ENCODE results near the gene NKAIN2.

Gene NKAIN2

DNA sequence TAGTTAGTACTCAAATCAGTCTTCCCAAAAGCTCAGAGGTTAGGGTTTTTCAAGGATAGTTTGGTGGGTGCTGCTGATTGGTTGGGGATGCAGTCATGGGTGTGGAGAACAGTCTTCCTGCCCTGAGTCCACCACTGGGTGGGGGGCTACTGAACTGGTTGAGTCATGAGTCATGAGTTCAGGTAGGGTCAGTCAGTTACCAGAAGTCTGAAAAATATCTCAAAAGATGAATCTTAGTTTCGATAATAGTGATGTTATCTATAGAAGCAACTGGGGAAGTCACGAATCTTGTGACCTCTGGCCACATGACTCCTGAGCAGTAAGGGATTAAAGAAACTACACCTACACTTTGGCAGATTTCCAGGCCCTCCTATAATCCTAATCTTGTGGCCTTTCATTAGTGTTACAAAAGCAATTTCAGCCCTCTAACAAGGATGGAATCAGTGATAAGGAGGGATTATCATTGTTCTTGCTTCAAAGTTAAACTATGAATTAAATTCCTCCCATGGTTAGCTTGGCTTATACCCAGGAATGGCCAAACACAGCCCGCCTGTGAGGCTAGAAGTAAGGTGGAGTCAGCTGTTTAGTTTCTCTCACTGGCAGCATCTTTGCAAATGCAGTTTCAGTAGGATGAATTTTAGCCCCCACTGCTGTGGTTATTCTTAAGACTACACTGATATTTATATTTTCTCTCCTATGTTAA lies 33.3 kb upstream of the NKAIN2 start:
- no peak overlapping the region for H3K4me3 ChIP-seq (ENCODE audit: control insufficient read depth, low read depth, low read length)
- DNase-seq (ENCODE audit: low read depth) = no peak
- TF ChIP-seq, protein P1, sequence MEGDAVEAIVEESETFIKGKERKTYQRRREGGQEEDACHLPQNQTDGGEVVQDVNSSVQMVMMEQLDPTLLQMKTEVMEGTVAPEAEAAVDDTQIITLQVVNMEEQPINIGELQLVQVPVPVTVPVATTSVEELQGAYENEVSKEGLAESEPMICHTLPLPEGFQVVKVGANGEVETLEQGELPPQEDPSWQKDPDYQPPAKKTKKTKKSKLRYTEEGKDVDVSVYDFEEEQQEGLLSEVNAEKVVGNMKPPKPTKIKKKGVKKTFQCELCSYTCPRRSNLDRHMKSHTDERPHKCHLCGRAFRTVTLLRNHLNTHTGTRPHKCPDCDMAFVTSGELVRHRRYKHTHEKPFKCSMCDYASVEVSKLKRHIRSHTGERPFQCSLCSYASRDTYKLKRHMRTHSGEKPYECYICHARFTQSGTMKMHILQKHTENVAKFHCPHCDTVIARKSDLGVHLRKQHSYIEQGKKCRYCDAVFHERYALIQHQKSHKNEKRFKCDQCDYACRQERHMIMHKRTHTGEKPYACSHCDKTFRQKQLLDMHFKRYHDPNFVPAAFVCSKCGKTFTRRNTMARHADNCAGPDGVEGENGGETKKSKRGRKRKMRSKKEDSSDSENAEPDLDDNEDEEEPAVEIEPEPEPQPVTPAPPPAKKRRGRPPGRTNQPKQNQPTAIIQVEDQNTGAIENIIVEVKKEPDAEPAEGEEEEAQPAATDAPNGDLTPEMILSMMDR (conservative IDR thresholded peaks at IDR 0.05; ENCODE audit: control insufficient read depth, insufficient read depth, low read depth, low read length) = no peak

DNA sequence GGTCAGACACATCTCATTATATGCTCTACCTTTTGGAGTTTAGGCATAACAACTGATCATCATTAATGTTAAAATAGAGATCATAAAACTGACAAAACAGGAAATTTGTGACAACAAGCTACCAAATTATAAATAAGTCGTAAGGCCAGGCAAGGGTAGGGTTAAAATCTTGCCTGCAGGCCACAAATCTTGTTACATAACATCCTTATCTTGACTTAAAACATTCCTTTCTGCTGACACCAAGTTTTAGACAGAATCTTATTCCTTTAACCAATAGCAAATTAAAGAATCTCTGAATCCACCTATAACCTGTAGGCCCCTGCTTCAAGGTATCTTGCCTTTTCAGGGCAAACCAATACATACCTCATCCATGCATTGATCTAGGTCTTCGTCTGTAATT lies 32.5 kb upstream of the NKAIN2 start:
- TF ChIP-seq, protein P1 (conservative IDR thresholded peaks at IDR 0.05; ENCODE audit: control insufficient read depth, insufficient read depth, low read depth, low read length) = no peak
- DNase-seq (ENCODE audit: low read depth) = no peak
- H3K4me3 ChIP-seq (ENCODE audit: control insufficient read depth, low read depth, low read length) = no peak overlapping the region

DNA sequence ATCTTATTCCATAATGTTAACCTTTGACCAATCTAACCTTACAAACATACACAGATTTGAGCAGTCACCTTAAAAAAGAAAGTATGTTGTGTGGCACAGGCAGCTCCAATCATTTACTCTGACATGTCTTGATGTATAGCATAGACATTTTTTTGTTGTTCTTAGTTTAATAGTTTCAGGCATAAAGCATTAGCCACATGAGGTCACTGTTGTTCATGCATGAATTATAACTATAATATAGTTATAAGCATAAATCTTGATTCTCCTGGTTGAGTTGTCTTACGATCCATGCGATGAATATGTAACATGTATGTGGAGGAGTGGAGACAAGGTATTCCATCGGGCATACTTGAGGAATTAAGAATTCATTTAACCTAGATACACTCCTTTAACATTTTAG lies 26.1 kb upstream of the NKAIN2 start:
- H3K4me3 ChIP-seq (ENCODE audit: control insufficient read depth, low read depth, low read length) = no peak overlapping the region
- TF ChIP-seq, protein P1 (conservative IDR thresholded peaks at IDR 0.05; ENCODE audit: control insufficient read depth, insufficient read depth, low read depth, low read length) = peak; percentile 27
- DNase-seq (ENCODE audit: low read depth) = peak; percentile 14

DNA sequence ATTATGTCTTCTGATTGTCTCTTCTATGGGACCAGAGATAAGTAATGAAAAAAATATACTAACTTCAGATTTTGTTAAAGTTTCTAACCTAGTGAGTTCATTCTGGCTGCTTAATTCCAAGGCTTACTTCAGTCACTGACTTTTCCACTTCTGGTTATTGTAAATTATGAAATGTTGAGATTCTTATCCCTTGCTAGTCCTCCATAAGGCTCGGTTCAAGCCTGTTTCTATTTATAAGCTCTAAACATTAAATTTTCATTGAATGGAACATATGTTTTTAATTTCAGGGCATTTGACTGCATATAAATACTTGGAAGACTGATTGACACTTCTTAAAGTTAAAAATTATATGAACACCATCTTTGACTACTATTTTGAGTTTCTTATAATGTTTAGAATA lies 23.6 kb upstream of the NKAIN2 start:
- TF ChIP-seq, protein P1 (conservative IDR thresholded peaks at IDR 0.05; ENCODE audit: control insufficient read depth, insufficient read depth, low read depth, low read length) = no peak
- no peak overlapping the region for H3K4me3 ChIP-seq (ENCODE audit: control insufficient read depth, low read depth, low read length)
- DNase-seq (ENCODE audit: low read depth) = no peak

DNA sequence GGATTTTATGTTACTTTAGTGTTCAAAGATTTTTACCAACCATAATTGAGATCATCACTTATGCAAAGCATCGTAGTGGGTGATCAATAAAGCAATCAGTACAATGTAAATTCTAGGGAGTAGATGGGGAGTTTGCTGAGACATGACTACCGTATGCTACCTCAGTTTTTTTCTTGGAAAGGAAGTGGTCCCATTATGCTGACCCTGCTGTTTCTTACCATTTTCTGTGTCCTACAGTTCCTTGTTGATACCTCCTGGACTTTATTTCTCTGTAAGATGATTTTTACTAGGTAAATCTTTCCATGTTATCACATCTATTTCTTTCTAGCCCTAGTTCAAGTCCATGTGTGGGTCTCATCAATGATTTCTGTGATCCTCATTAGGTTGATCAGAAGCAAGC lies 19.3 kb upstream of the NKAIN2 start:
- no peak overlapping the region for H3K4me3 ChIP-seq (ENCODE audit: control insufficient read depth, low read depth, low read length)
- no peak for DNase-seq (ENCODE audit: low read depth)
- TF ChIP-seq, protein P1 (conservative IDR thresholded peaks at IDR 0.05; ENCODE audit: control insufficient read depth, insufficient read depth, low read depth, low read length) = no peak

DNA sequence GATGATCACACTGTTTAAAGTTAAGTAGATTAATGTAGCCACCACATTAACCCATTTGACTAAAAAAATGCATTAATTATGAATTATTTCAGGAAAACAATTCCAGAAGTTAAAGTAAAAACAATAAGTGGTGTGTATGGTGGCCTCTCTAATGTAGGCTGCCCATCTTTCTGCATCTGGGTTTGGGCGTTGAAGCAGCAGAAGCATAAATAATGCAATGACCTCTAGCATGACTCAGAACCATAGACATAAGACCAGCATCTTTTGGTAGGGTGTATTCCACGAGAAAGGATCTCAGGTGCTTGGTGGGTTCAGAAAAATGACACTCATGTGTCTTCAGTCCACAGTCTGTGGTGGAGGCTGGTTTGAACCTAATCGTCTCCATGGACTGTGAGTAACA lies 18.6 kb upstream of the NKAIN2 start:
- TF ChIP-seq, protein P1 (conservative IDR thresholded peaks at IDR 0.05; ENCODE audit: control insufficient read depth, insufficient read depth, low read depth, low read length) = no peak
- H3K4me3 ChIP-seq (ENCODE audit: control insufficient read depth, low read depth, low read length) = no peak overlapping the region
- no peak for DNase-seq (ENCODE audit: low read depth)

DNA sequence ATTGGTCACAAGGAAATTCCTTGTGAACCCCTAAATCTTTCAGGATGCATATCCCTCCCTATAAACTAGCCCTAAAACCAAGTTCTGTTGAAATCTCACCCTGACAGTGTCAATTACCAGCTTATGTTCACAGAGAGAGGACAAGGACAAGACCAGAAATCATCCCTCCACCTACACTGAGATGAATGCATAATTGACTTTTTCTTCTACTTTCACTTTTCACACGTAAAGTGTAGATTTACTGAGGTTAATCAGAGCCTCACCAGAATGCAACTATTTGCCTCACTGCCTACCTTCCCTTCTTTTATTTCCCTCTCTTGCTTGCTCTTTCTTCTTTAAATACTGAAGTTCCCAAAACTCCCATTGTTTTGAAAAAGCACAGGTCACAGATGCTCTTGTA lies 15.3 kb upstream of the NKAIN2 start:
- TF ChIP-seq, protein P1 (conservative IDR thresholded peaks at IDR 0.05; ENCODE audit: control insufficient read depth, insufficient read depth, low read depth, low read length) = no peak
- DNase-seq (ENCODE audit: low read depth) = no peak
- H3K4me3 ChIP-seq (ENCODE audit: control insufficient read depth, low read depth, low read length) = no peak overlapping the region

All from fibroblast of mammary gland (primary cell).